IMR-90 (cell line): ENCODE data around the gene WDR62. TPM values are rescaled to one million over a fixed set of nuclear protein-coding genes. Genes with fewer than 3 reads are reported as not detected.

Source experiments
- ATAC-seq: fragments of 200-7000 bp; cut with Tn5 transposase; 2 replicates; pipeline ENCODE4 v1.9.1; 2020; ENCODE audit warnings: low read depth, mild to moderate bottlenecking, moderate library complexity
- BruUV-seq: library from RNA; stranded (reverse); fragments of 400-500 nt; replicated peaks from 2 replicates; lab custom pipeline; 2021; lab: Mats Ljungman, UMichigan
- CTCF ChIA-PET: fragments of 300-600 bp; formaldehyde crosslinking; extraction: SDS; loops from one replicate; lab custom pipeline; 2021; ENCODE audit warnings: antibody characterized with exemption; lab: Yijun Ruan, JAX
- POLR2A ChIA-PET: fragments of 300-600 bp; sonication (Branson Sonifier 250); formaldehyde crosslinking; loops from one replicate; lab custom pipeline; 2022; ENCODE audit warnings: antibody characterized with exemption; ENCODE audit not compliant: unreplicated experiment; lab: Charles Lee
- DNase-seq: peaks from one replicate; pipeline ENCODE4 v3.0.0; 2013
- H2AFZ ChIP-seq: replicated peaks from 2 replicates; pipeline ENCODE3; 2013; ENCODE audit warnings: low read length, mild to moderate bottlenecking; ENCODE audit not compliant: poor library complexity
- H2AK5ac ChIP-seq: 2 replicates; pipeline ENCODE4 v1.6.1; 2013; ENCODE audit warnings: low read depth, low read length, inconsistent platforms
- H2AK9ac ChIP-seq: replicated peaks from 2 replicates; pipeline ENCODE3; 2013; ENCODE audit warnings: mild to moderate bottlenecking, low read depth, low read length, moderate library complexity; ENCODE audit not compliant: poor library complexity
- H2BK120ac ChIP-seq: 2 replicates; pipeline ENCODE4 v1.6.1; 2013; ENCODE audit warnings: low read depth, low read length, inconsistent platforms
- H2BK15ac ChIP-seq: 3 replicates; pipeline ENCODE4 v1.6.1; 2013; ENCODE audit warnings: low read depth, low read length, inconsistent platforms
- H2BK20ac ChIP-seq: 2 replicates; pipeline ENCODE4 v1.6.1; 2013; ENCODE audit warnings: low read depth, mild to moderate bottlenecking, inconsistent platforms, low read length, moderate library complexity
- H2BK5ac ChIP-seq: 2 replicates; pipeline ENCODE4 v1.6.1; 2013; ENCODE audit warnings: mild to moderate bottlenecking, low read depth, low read length, inconsistent platforms; ENCODE audit not compliant: poor library complexity, severe bottlenecking
- H3K14ac ChIP-seq: replicated peaks from 2 replicates; pipeline ENCODE4 v1.6.1; 2013; ENCODE audit warnings: low read depth, low read length, inconsistent platforms
- H3K18ac ChIP-seq: 2 replicates; pipeline ENCODE4 v1.6.1; 2013; ENCODE audit warnings: low read depth, low read length, control low read depth
- H3K23ac ChIP-seq: 2 replicates; pipeline ENCODE4 v1.6.1; 2013; ENCODE audit warnings: low read depth, low read length, inconsistent platforms
- H3K27ac ChIP-seq: 2 replicates; pipeline ENCODE4 v1.5.1; 2013; ENCODE audit warnings: mild to moderate bottlenecking, control low read depth, low read length; ENCODE audit not compliant: insufficient read depth
- H3K27me3 ChIP-seq: 2 replicates; pipeline ENCODE4 v1.6.1; 2013; ENCODE audit warnings: low read length; ENCODE audit not compliant: control insufficient read depth, insufficient read depth
- H3K36me3 ChIP-seq: 2 replicates; pipeline ENCODE4 v1.6.1; 2013; ENCODE audit warnings: low read length, mixed read lengths; ENCODE audit not compliant: control insufficient read depth, insufficient read depth
- H3K4ac ChIP-seq: 2 replicates; pipeline ENCODE4 v1.6.1; 2013; ENCODE audit warnings: low read depth, low read length, inconsistent platforms
- H3K4me1 ChIP-seq: 2 replicates; pipeline ENCODE4 v1.6.1; 2013; ENCODE audit warnings: low read length, mixed read lengths; ENCODE audit not compliant: control insufficient read depth, insufficient read depth
- H3K4me2 ChIP-seq: 2 replicates; pipeline ENCODE4 v1.6.1; 2013; ENCODE audit warnings: low read depth, mild to moderate bottlenecking, control low read depth, low read length, moderate library complexity
- H3K4me3 ChIP-seq: 2 replicates; pipeline ENCODE4 v1.5.1; 2013; ENCODE audit warnings: low read depth, mild to moderate bottlenecking, control low read depth, low read length, moderate library complexity; ENCODE audit not compliant: insufficient read depth
- H3K56ac ChIP-seq: 2 replicates; pipeline ENCODE4 v1.6.1; 2013; ENCODE audit warnings: low read length, inconsistent platforms; ENCODE audit not compliant: insufficient read depth; ENCODE audit errors: extremely low read depth
- H3K79me1 ChIP-seq, 2 experiments: 2 replicates each; pipeline ENCODE4 v1.6.1; 2013; ENCODE audit warnings: low read length in 2 of 2, inconsistent platforms in 1 of 2, low read depth in 1 of 2
- H3K9ac ChIP-seq: 2 replicates; pipeline ENCODE4 v1.6.1; 2013; ENCODE audit warnings: low read depth, low read length, control low read depth
- H3K9me1 ChIP-seq: 2 replicates; pipeline ENCODE4 v1.6.1; 2013; ENCODE audit warnings: low read length, inconsistent platforms; ENCODE audit not compliant: insufficient read depth
- H3K9me3 ChIP-seq: 2 replicates; pipeline ENCODE4 v1.6.1; 2013; ENCODE audit warnings: low read length; ENCODE audit not compliant: control insufficient read depth, insufficient read depth
- H4K20me1 ChIP-seq: 2 replicates; pipeline ENCODE4 v1.6.1; 2013; ENCODE audit warnings: low read length, inconsistent platforms; ENCODE audit not compliant: insufficient read depth
- H4K5ac ChIP-seq: 2 replicates; pipeline ENCODE4 v1.6.1; 2013; ENCODE audit warnings: mild to moderate bottlenecking, low read depth, low read length, control low read depth
- H4K8ac ChIP-seq, 2 experiments: 2 replicates each; pipeline ENCODE4 v1.6.1; 2013; ENCODE audit warnings: low read depth in 2 of 2, low read length in 2 of 2, control low read depth in 1 of 2, inconsistent platforms in 1 of 2
- H4K91ac ChIP-seq: 2 replicates; pipeline ENCODE4 v1.6.1; 2013; ENCODE audit warnings: low read depth, low read length, inconsistent platforms; ENCODE audit not compliant: insufficient read depth
- BHLHE40 ChIP-seq: fragments of 150-350 bp; IDR thresholded peaks from 2 replicates; pipeline ENCODE4 v1.6.1; 2016; ENCODE audit warnings: mild to moderate bottlenecking, low read depth, low read length
- CEBPB ChIP-seq: IDR thresholded peaks from 2 replicates; pipeline ENCODE4 v1.6.1; 2012; ENCODE audit warnings: low read depth, low read length, improper control_type of control experiment
- CHD1 ChIP-seq: IDR thresholded peaks from 2 replicates; pipeline ENCODE4 v1.6.1; 2012; ENCODE audit warnings: low read depth, low read length, improper control_type of control experiment
- ELK1 ChIP-seq: fragments of 150-350 bp; IDR thresholded peaks from 2 replicates; pipeline ENCODE4 v1.6.1; 2016; ENCODE audit warnings: low read depth, mild to moderate bottlenecking, low read length, moderate library complexity, borderline replicate concordance
- FOS ChIP-seq: fragments of 150-350 bp; IDR thresholded peaks from 2 replicates; pipeline ENCODE4 v1.6.1; 2016; ENCODE audit warnings: low read depth, low read length
- MAFK ChIP-seq: IDR thresholded peaks from 2 replicates; pipeline ENCODE4 v1.6.1; 2012; ENCODE audit warnings: low read depth, low read length, improper control_type of control experiment
- MAZ ChIP-seq: IDR thresholded peaks from 2 replicates; pipeline ENCODE4 v1.6.1; 2012; ENCODE audit warnings: low read depth, mild to moderate bottlenecking, low read length, improper control_type of control experiment, moderate library complexity, borderline replicate concordance
- MXI1 ChIP-seq: IDR thresholded peaks from 2 replicates; pipeline ENCODE4 v1.6.1; 2012; ENCODE audit warnings: low read depth, mild to moderate bottlenecking, low read length, moderate library complexity, borderline replicate concordance
- NFE2L2 ChIP-seq: fragments of 150-350 bp; IDR thresholded peaks from 2 replicates; pipeline ENCODE4 v1.6.1; 2016; ENCODE audit warnings: low read depth, mild to moderate bottlenecking, low read length
- POLR2A ChIP-seq: IDR thresholded peaks from 2 replicates; pipeline ENCODE4 v1.6.1; 2012; ENCODE audit warnings: mild to moderate bottlenecking, low read depth, low read length
- RCOR1 ChIP-seq: IDR thresholded peaks from 2 replicates; pipeline ENCODE4 v1.6.1; 2012; ENCODE audit warnings: mild to moderate bottlenecking, low read length, improper control_type of control experiment; ENCODE audit not compliant: insufficient replicate concordance
- RFX5 ChIP-seq: IDR thresholded peaks from 2 replicates; pipeline ENCODE4 v1.8.0; 2012; ENCODE audit warnings: low read depth, mild to moderate bottlenecking, low read length, moderate library complexity
- SMC3 ChIP-seq: fragments of 150-350 bp; IDR thresholded peaks from 2 replicates; pipeline ENCODE4 v1.6.1; 2016; ENCODE audit warnings: low read depth, mild to moderate bottlenecking, antibody characterized with exemption, low read length, moderate library complexity
- WGBS, 2 experiments: methylation state at CpG; one replicate each; pipeline versions ENCODE4 v1.1.5 to v1.1.7; 2013; ENCODE audit warnings: missing lambda C conversion rate in 2 of 2; ENCODE audit not compliant: insufficient read length in 1 of 2; ENCODE audit errors: extremely low coverage in 2 of 2; 5-methylcytosine and 5-hydroxymethylcytosine counted together
- dilution Hi-C: fragments of 300-500 bp; cut with HindIII; formaldehyde crosslinking; loops from one replicate; pipeline ENCODE4 v1.14.3; 2018; ENCODE audit warnings: low sequenced_read_pairs; ENCODE audit not compliant: unreplicated experiment
- in situ Hi-C: fragments of 300-500 bp; cut with MboI; formaldehyde crosslinking; loops from 3 replicates; pipeline ENCODE4 v1.14.3; 2019; ENCODE audit warnings: low sequenced_read_pairs, inconsistent platforms, mixed read lengths
- intact Hi-C: fragments of 100-400 bp; cut with micrococcal nuclease; formaldehyde crosslinking; loops from 2 replicates; pipeline ENCODE4 v1.10.0; 2022
- polyA plus RNA-seq, 3 experiments: library from polyadenylated mRNA; depleted of rRNA; stranded (reverse); fragments of >200 nt; gene quantifications; 2 replicates each; pipeline ENCODE4 v1.2.3, GENCODE V29; 2012; ENCODE audit warnings: low replicate concordance in 1 of 3
- total RNA-seq: library from RNA; depleted of rRNA; stranded (reverse); fragments of >200 nt; gene quantifications from 2 replicates; pipeline ENCODE4 v1.2.3, GENCODE V29; 2012
- TF ChIP-seq, protein P1 (sequence below): conservative IDR thresholded peaks from 2 replicates; pipeline ENCODE4 v1.5.1; 2012; ENCODE audit warnings: mild to moderate bottlenecking, low read depth, low read length, improper control_type of control experiment
- TF ChIP-seq, protein P2 (sequence below): fragments of 150-350 bp; IDR thresholded peaks from 2 replicates; pipeline ENCODE4 v1.6.1; 2017; ENCODE audit warnings: mild to moderate bottlenecking, antibody characterized with exemption, low read length, low read depth

The WDR62 gene
- total and polyA plus RNA-seq, 2 of the 4 experiments (the other 2 are of a cell fraction), result 4.5 to 7.0 TPM

- Histone ChIP-seq H4K8ac (peak within 1 kb of the TSS in 1 of 2 experiments; percentile 82; a peak in 1 of 4 replicates), H3K9me3 (no peaks in the 10 kb centered on the region), H2BK120ac (no peak within 1 kb of the TSS), H2AFZ (peak within 1 kb of the TSS; percentile 85), H3K9ac (peak within 1 kb of the TSS; percentile 39; the same call in 1 of the 2 replicates), H3K18ac (no peak within 1 kb of the TSS), H2AK5ac (peak within 1 kb of the TSS; percentile 21; the same call in 1 of the 2 replicates), H3K4me2 (peak within 1 kb of the TSS; percentile 61), H3K36me3 (no peaks in the 10 kb centered on the region; the same call in none of the 2 replicates), H3K56ac (no peak within 1 kb of the TSS), H2BK5ac (no peak within 1 kb of the TSS), H2BK15ac (no peak within 1 kb of the TSS), H3K4me3 (peak within 1 kb of the TSS; percentile 24), H4K91ac (no peak within 1 kb of the TSS), H3K14ac (no peak within 1 kb of the TSS), H4K20me1 (peaks cover 5% of the 10 kb centered on the region), H3K27ac (no peak within 1 kb of the TSS; the same call in 1 of the 2 replicates), H3K9me1 (peaks cover 12% of the 10 kb centered on the region), H4K5ac (peak within 1 kb of the TSS; percentile 12; the same call in 1 of the 2 replicates), H3K4ac (no peak within 1 kb of the TSS), H3K23ac (no peak within 1 kb of the TSS), H2BK20ac (no peak within 1 kb of the TSS), H2AK9ac (peak within 1 kb of the TSS; percentile 70), H3K4me1 (peaks cover 7% of the 10 kb centered on the region; the same call in 1 of the 2 replicates), H3K79me1 (peaks cover 5 to 9% of the 10 kb centered on the region in 2 experiments; a peak in 3 of 4 replicates), H3K27me3 (no peaks in the 10 kb centered on the region)
- TF ChIP-seq MAZ (no peak), RCOR1 (no peak), ELK1 (no peak), MXI1 (no peak), FOS (no peak), MAFK (no peak), RFX5 (no peak), POLR2A (no peak), NFE2L2 (no peak), CEBPB (no peak), BHLHE40 (no peak), CHD1 (no peak), SMC3 (no peak)
- TF ChIP-seq, protein P1, sequence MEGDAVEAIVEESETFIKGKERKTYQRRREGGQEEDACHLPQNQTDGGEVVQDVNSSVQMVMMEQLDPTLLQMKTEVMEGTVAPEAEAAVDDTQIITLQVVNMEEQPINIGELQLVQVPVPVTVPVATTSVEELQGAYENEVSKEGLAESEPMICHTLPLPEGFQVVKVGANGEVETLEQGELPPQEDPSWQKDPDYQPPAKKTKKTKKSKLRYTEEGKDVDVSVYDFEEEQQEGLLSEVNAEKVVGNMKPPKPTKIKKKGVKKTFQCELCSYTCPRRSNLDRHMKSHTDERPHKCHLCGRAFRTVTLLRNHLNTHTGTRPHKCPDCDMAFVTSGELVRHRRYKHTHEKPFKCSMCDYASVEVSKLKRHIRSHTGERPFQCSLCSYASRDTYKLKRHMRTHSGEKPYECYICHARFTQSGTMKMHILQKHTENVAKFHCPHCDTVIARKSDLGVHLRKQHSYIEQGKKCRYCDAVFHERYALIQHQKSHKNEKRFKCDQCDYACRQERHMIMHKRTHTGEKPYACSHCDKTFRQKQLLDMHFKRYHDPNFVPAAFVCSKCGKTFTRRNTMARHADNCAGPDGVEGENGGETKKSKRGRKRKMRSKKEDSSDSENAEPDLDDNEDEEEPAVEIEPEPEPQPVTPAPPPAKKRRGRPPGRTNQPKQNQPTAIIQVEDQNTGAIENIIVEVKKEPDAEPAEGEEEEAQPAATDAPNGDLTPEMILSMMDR, result no peak
- TF ChIP-seq, protein P2, sequence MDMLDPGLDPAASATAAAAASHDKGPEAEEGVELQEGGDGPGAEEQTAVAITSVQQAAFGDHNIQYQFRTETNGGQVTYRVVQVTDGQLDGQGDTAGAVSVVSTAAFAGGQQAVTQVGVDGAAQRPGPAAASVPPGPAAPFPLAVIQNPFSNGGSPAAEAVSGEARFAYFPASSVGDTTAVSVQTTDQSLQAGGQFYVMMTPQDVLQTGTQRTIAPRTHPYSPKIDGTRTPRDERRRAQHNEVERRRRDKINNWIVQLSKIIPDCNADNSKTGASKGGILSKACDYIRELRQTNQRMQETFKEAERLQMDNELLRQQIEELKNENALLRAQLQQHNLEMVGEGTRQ, result no peak
- dilution Hi-C loops (no loop called here), intact Hi-C loops (no loop called here), in situ Hi-C loops (no loop called here)
- no peak for ATAC-seq
- ChIA-PET CTCF (no interaction called here), POLR2A (interaction anchor here (0.6 to 1.0 kb wide), 2 partner anchors 11 to 410 kb away, joined by 3 to 4 read pairs; no protein-coding TSS in a partner anchor)
- no TSS peak for BruUV-seq
- DNase-seq, result no peak
- 33% methylated on average over 1 of the region's 19 CpGs; no CpG with 5 or more reads in 1 of the 2 experiments for WGBS, 2 experiments
These were observed 46.2 kb upstream of the WDR62 start, which contains the start of gene SYNE4 for GRCh38 chr19:36008336-36008978. SYNE4 (minus strand) TSS chr19:36008813; CDS start chr19:36008681, 132 bp downstream.
